ENCODE measurements around the gene LAPTM5.
A peak's percentile ranks its signal among the peaks of the same experiment; 100 is the strongest.

The LAPTM5 gene

GRCh38 chr1:30732277-30732996 lies 25.1 kb downstream of the LAPTM5 start:
- H3K4me3 ChIP-seq (ENCODE audit: low read depth, low read length): no peak overlapping the region
- TF ChIP-seq MYC (IDR thresholded peaks at IDR 0.05; ENCODE audit: low read depth, low read length) (no peak), MAX (IDR thresholded peaks at IDR 0.05; ENCODE audit: low read depth, low read length) (no peak), CTCF (IDR thresholded peaks at IDR 0.05; ENCODE audit: low read depth, low read length) (no peak), POLR2A (IDR thresholded peaks at IDR 0.05; ENCODE audit: extremely low read depth, insufficient read length) (no peak)
- DNase-seq (ENCODE audit: low read depth): peak; percentile 86

- DNase-seq (ENCODE audit: low read depth): no peak
- H3K4me3 ChIP-seq (ENCODE audit: low read depth, low read length): no peak overlapping the region
- no peak for TF ChIP-seq MAX (IDR thresholded peaks at IDR 0.05; ENCODE audit: low read depth, low read length)
- TF ChIP-seq CTCF (IDR thresholded peaks at IDR 0.05; ENCODE audit: low read depth, low read length): no peak
- TF ChIP-seq MYC (IDR thresholded peaks at IDR 0.05; ENCODE audit: low read depth, low read length): no peak
- TF ChIP-seq POLR2A (IDR thresholded peaks at IDR 0.05; ENCODE audit: extremely low read depth, insufficient read length): no peak
These were observed 25.7 kb downstream of the LAPTM5 start for GRCh38 chr1:30731806-30732276.

- no peak overlapping the region for H3K4me3 ChIP-seq (ENCODE audit: low read depth, low read length)
- no peak for TF ChIP-seq MYC (IDR thresholded peaks at IDR 0.05; ENCODE audit: low read depth, low read length)
- TF ChIP-seq MAX (IDR thresholded peaks at IDR 0.05; ENCODE audit: low read depth, low read length): no peak
- TF ChIP-seq POLR2A (IDR thresholded peaks at IDR 0.05; ENCODE audit: extremely low read depth, insufficient read length): no peak
- TF ChIP-seq CTCF (IDR thresholded peaks at IDR 0.05; ENCODE audit: low read depth, low read length): no peak
- no peak for DNase-seq (ENCODE audit: low read depth)
These were observed 26.3 kb downstream of the LAPTM5 start for GRCh38 chr1:30731109-30731805.

- no peak overlapping the region for H3K4me3 ChIP-seq (ENCODE audit: low read depth, low read length)
- DNase-seq (ENCODE audit: low read depth): no peak
- no peak for TF ChIP-seq MAX (IDR thresholded peaks at IDR 0.05; ENCODE audit: low read depth, low read length)
- no peak for TF ChIP-seq POLR2A (IDR thresholded peaks at IDR 0.05; ENCODE audit: extremely low read depth, insufficient read length)
- no peak for TF ChIP-seq MYC (IDR thresholded peaks at IDR 0.05; ENCODE audit: low read depth, low read length)
- no peak for TF ChIP-seq CTCF (IDR thresholded peaks at IDR 0.05; ENCODE audit: low read depth, low read length)
These were observed 27.0 kb downstream of the LAPTM5 start for GRCh38 chr1:30730346-30731108.

- no peak for DNase-seq (ENCODE audit: low read depth)
- no peak overlapping the region for H3K4me3 ChIP-seq (ENCODE audit: low read depth, low read length)
- TF ChIP-seq CTCF (IDR thresholded peaks at IDR 0.05; ENCODE audit: low read depth, low read length): no peak
- TF ChIP-seq POLR2A (IDR thresholded peaks at IDR 0.05; ENCODE audit: extremely low read depth, insufficient read length): no peak
- no peak for TF ChIP-seq MAX (IDR thresholded peaks at IDR 0.05; ENCODE audit: low read depth, low read length)
- TF ChIP-seq MYC (IDR thresholded peaks at IDR 0.05; ENCODE audit: low read depth, low read length): no peak
These were observed 27.7 kb downstream of the LAPTM5 start for GRCh38 chr1:30729901-30730300.
